Endothelial cell (in vitro differentiated cells): ENCODE data around the gene GRPR. TPM values are rescaled to one million over a fixed set of nuclear protein-coding genes. Genes with fewer than 3 reads are reported as not detected.
"Not testable (repeated sequence)": the region's sequence is repeated elsewhere in the genome, so short reads cannot be mapped to it uniquely, and the experiment has no call there.

Source experiments
- DNase-seq: peaks from one replicate; pipeline ENCODE4 v3.0.0; 2021; ENCODE audit warnings: low spot score
- H3K27ac Mint-ChIP-seq: one replicate; pipeline ENCODE4 v1.8.0; 2021; ENCODE audit warnings: mixed read lengths, inconsistent platforms; ENCODE audit not compliant: unreplicated experiment
- H3K27me3 Mint-ChIP-seq: one replicate; pipeline ENCODE4 v1.8.0; 2021; ENCODE audit warnings: mild to moderate bottlenecking, moderate library complexity, mixed read lengths, inconsistent platforms; ENCODE audit not compliant: unreplicated experiment
- H3K36me3 Mint-ChIP-seq: one replicate; pipeline ENCODE4 v1.8.0; 2021; ENCODE audit warnings: mild to moderate bottlenecking, low read depth, mixed read lengths, inconsistent platforms; ENCODE audit not compliant: unreplicated experiment
- H3K4me1 Mint-ChIP-seq: one replicate; pipeline ENCODE4 v1.8.0; 2021; ENCODE audit warnings: mild to moderate bottlenecking, mixed read lengths, inconsistent platforms; ENCODE audit not compliant: unreplicated experiment
- H3K4me3 Mint-ChIP-seq: one replicate; pipeline ENCODE4 v1.8.0; 2021; ENCODE audit warnings: mild to moderate bottlenecking, mixed read lengths, inconsistent platforms; ENCODE audit not compliant: unreplicated experiment
- H3K9me3 Mint-ChIP-seq: one replicate; pipeline ENCODE4 v1.8.0; 2021; ENCODE audit warnings: mixed read lengths, inconsistent platforms; ENCODE audit not compliant: unreplicated experiment
- total RNA-seq: library from RNA; stranded (reverse); fragmentation: NEBNext Ultra II Directional; extraction: Animal tissue kit (Norgen Biotek cat#: 25700); gene quantifications from one replicate; pipeline ENCODE4 v1.2.1, GENCODE V29; 2021; ENCODE audit not compliant: unreplicated experiment
- TF ChIP-seq, protein P1 (sequence below): fragments of 200-600 bp; sonication (generic); IDR thresholded peaks from one replicate; pipeline ENCODE4 v1.5.0; 2021; ENCODE audit warnings: antibody characterized with exemption; ENCODE audit not compliant: unreplicated experiment

Gene GRPR
- total RNA-seq, 1 donor from 2014 or later = 0.54 TPM

DNA sequence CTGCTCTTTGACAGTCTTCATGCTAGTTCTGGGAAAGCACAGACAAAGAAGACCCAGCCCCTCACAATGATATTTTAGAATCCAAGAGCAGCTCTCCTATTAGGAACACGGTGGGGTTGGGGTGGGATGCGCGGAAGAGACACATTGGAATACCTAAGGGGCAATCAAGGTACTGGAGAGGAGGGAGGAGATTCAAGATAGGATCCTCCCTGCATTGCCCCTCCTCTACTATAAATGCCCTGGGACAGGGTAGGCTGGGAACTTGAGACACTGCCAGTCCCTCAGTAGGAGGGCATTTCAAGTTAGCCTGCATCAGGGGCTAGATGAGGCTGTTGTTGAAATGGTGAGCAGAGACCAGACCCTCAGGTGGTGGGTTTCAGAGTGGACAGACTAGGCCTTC, 49.0 kb downstream of the GRPR start:
- peaks cover 2% of the 10 kb centered on the region for H3K27me3 Mint-ChIP-seq
- no peaks in the 10 kb centered on the region for H3K9me3 Mint-ChIP-seq
- H3K4me1 Mint-ChIP-seq = no peaks in the 10 kb centered on the region
- TF ChIP-seq, protein P1, sequence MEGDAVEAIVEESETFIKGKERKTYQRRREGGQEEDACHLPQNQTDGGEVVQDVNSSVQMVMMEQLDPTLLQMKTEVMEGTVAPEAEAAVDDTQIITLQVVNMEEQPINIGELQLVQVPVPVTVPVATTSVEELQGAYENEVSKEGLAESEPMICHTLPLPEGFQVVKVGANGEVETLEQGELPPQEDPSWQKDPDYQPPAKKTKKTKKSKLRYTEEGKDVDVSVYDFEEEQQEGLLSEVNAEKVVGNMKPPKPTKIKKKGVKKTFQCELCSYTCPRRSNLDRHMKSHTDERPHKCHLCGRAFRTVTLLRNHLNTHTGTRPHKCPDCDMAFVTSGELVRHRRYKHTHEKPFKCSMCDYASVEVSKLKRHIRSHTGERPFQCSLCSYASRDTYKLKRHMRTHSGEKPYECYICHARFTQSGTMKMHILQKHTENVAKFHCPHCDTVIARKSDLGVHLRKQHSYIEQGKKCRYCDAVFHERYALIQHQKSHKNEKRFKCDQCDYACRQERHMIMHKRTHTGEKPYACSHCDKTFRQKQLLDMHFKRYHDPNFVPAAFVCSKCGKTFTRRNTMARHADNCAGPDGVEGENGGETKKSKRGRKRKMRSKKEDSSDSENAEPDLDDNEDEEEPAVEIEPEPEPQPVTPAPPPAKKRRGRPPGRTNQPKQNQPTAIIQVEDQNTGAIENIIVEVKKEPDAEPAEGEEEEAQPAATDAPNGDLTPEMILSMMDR = no peak
- no peak for DNase-seq
- H3K4me3 Mint-ChIP-seq = no peak overlapping the region
- no peaks in the 10 kb centered on the region for H3K36me3 Mint-ChIP-seq
- no peak overlapping the region for H3K27ac Mint-ChIP-seq

DNA sequence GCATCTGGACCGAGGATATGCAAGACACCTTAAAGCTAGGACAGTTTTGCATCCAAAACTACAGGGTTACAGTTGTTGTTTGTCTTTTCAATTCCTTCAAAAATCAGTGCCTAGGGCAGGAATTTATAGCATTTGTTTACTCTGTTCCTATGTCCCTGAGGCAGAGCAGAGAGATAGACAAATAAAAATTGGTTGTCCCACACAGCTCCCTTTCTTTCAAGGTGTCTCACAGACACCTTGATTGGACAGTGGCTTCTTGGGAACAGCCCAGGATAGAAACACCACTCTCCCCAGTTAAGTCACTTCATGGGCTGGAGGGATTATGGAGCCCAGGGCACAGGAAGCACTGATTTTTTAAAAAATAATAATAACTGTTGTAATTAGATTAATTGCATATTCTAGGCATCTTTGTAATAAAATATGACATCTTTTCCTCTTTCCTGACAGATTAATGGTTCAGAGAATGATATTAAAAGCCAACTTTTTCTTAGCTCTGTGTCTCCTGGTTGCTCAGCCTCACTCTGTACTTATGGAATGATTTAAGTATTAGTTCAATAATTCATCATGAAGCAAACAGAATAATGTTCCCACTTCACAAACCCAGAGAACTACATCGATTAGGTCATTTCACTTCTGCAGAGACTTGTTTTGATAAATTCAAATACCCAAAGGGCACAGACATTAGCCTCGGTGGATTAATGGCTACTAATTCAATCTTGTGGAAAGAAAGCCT, 52.1 kb downstream of the GRPR start:
- H3K9me3 Mint-ChIP-seq = no peaks in the 10 kb centered on the region
- H3K36me3 Mint-ChIP-seq = no peaks in the 10 kb centered on the region
- H3K27me3 Mint-ChIP-seq = no peaks in the 10 kb centered on the region
- no peaks in the 10 kb centered on the region for H3K4me1 Mint-ChIP-seq
- H3K27ac Mint-ChIP-seq = no peak overlapping the region
- TF ChIP-seq, protein P1 = no peak
- no peak for DNase-seq
- no peak overlapping the region for H3K4me3 Mint-ChIP-seq

DNA sequence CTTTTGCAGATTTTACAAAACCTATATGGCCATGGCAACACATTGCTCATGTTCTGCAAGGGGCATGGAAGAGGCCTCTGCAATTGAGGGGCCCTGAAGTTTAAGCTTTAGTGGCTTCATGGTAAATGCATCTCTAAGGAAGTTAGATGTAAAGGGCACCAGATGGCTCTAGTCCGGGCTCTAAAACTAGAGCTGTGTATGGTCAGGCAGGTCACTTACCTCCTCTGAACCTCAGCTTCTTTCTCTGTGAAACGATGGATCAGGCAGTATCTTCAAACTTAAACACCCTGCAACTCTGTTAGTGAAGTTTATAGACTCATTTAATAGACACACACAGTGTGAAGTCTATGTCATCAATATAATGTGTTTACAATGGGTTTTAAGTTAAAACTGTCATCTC, 53.9 kb downstream of the GRPR start:
- Mint-ChIP-seq H3K4me1 (no peaks in the 10 kb centered on the region), H3K9me3 (no peaks in the 10 kb centered on the region), H3K27ac (no peak overlapping the region), H3K27me3 (no peaks in the 10 kb centered on the region), H3K36me3 (no peaks in the 10 kb centered on the region), H3K4me3 (no peak overlapping the region)
- TF ChIP-seq, protein P1 = no peak
- no peak for DNase-seq

DNA sequence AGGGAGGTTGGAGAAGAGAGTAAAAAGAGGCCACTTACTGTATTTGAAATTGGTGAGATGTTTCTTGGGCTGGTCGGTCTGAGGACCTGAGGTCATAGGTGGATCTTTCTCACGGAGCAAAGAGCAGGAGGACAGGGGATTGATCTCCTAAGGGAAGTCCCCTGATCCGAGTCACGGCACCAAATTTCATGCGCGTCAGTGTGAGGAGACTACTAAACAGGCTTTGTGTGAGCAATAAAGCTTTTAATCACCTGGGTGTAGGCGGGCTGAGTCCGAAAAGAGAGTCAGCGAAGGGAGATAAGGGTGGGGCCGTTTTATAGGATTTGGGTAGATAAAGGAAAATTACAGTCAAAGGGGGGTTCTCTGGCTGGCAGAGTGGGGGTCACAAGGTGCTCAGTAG, 60.5 kb downstream of the GRPR start:
- H3K27ac Mint-ChIP-seq, H3K36me3 Mint-ChIP-seq, H3K4me3 Mint-ChIP-seq, H3K4me1 Mint-ChIP-seq, H3K9me3 Mint-ChIP-seq, DNase-seq, H3K27me3 Mint-ChIP-seq: not testable (repeated sequence)

DNA sequence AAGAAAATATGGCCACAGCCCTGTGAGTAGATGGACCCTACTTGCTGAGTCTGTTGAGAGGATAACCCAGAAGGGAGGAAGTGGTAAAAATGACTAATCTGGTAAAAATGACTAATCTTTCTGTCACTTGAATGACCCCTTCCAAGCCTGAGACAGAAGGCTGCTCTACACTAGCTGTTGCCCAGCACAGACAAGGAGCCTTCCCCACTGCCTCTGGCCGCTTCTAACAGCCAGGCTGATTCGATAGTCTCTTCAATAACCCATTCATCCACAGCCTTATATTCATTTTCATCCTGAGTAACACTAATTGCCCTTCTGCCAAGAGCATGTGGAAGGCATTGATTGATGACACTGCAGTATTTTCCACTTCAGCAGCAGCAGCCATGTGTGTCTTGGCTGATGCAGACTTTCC, 62.4 kb downstream of the GRPR start:
- peaks cover 2% of the 10 kb centered on the region for H3K27me3 Mint-ChIP-seq

More for the DNA sequence above, 62.4 kb downstream of the GRPR start:
- no peak for DNase-seq
- no peak overlapping the region for H3K4me3 Mint-ChIP-seq
- TF ChIP-seq, protein P1 = no peak
- H3K27ac Mint-ChIP-seq = no peak overlapping the region
- peaks cover 4% of the 10 kb centered on the region for H3K4me1 Mint-ChIP-seq
- H3K36me3 Mint-ChIP-seq = no peaks in the 10 kb centered on the region
- H3K9me3 Mint-ChIP-seq = no peaks in the 10 kb centered on the region
